ENCODE data around the gene FKBP8.
A peak's percentile ranks its signal among the peaks of the same experiment; 100 is the strongest.

FKBP8 gene

DNA sequence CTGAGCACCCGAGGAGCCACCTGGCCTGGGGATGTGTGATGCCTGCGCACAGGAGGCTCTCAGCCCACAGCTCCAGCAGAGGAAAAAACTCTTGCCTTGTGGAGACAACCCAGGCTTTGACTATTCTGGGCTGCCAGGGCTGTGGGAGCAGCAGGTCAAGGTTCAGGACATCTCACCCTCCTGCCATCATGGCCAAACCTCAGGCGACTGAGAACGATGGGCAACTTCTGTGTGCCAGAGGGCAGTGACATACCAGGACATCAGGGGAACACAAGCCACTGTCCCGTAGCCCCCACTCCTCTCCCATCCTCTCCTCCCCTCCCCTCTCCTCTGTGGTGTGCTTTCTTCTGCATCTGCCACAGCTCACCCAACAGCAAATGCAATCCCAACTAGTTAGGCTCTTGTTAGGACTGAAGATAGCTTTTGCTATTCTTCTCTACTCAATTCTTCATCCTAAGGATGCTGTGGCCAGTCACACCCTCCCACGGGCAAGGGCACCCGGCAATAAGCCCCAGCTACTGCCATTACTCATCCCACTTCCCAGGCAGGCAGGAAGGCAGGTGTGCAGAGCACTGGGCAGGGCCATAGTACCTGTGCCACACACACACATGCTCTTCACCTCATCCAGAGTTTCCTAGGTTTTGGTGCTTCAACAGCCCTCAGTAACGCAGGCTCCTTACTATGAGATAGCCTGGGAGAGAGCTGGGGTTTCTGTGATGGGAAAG lies 38.3 kb downstream of the FKBP8 start:
- no peak for FAIRE-seq
- no peak for DNase-seq (ENCODE audit: extremely low spot score, insufficient read length, low read depth)

DNA sequence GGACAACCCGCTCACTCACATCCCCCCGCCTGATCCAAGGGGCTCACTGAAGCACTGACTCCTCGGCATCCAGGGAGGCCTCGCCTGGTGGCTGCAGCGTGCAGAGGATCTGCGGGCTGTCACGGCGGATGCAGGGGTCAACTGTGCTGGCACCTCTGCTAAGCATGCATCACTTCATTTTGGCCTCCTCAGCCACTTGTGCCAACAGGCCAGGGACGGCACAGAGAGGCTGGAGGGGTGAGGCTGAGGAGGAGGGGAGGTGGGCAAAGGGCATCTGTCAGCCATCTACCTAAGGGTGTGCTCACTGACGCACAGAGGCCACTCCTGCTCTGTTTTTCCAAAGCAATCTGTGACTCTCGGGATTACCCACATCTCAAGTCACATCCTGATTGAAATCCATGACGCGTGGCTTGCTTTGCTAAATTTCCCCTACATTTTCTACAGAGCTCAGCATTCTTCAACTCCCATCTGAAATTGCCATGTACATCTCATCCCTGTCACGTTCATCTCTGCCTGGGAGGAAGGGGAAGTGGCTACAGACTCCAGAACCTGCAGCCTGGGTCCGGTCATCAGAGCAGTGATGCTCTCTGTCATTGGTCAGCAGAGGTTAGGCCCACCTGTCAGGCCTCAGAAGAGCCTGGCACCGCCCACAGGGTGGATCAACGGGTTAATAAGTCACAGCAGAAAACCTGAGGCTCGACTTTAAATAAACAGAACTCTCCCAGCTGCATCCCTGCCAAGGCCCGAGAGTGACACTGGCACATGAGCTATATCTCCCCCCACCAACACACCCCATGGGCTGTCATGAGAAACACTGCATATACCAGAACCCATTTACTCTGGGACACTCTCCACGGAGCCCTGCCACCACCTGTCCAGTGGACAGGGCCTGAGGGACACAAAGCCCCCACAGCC lies 39.1 kb downstream of the FKBP8 start:
- DNase-seq (ENCODE audit: extremely low spot score, insufficient read length, low read depth) (peak; percentile 75), FAIRE-seq (peak; percentile 93)

DNA sequence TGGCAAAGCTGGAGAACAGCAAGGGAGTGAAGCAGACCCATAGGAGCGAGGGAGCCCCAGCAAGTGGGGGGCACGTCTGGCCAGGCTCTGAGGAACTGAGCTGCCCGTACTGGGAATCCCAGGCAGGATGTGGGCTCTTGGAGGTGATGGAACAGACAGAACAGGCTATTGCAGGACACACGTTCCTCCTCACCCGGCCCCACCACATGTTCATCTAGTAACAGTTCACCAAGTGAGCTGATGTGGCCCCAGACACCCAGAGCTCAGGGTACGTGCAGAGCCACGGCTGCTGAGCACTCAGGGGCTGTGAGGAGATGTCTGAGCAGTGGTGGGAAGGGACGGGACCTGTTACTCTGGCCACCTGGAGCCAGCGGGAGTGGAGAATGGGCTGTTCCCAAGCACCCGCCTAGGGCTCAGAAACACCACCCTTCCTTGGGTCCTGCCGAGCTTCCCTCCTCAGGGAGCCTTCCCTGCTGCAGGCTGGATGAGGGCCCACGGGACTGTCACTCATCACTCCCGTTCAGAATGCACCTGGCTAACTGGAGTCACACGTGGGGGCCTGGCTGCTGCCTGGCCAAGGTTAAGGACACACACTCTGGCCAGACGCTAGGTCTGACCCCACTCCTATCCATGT lies 39.9 kb downstream of the FKBP8 start:
- FAIRE-seq = no peak

DNA sequence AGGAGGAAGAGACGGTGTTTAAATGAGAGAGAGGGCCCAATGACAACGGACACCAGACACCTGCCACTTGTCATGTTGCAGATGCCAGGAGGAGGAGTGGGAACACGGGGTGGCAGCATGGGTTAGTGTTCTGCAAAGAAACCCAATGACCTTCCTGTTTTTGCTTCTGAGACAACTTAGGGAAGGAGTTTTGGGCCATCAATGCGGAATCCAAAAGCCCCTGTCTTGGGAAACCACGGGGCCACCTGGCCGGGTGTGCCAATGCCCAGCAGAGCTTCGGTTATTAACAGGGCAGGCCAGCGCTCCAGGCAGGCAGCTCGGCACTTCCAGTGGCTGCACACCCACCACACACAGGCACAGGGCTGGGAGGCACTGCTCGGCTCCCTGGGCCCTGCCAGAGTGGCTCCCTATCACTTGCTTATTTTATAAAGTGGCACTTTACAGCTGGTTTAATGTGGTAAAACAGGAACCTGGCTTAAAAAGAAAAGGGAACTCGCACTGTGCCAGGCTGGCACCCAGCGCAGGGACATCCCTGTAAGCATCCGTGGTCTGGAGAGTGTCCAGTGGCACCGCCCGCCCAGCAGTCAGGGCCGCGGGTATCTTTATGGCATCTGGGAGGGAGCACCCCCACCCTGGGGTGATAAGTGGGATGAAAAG lies 40.6 kb downstream of the FKBP8 start:
- FAIRE-seq (no peak), DNase-seq (ENCODE audit: extremely low spot score, insufficient read length, low read depth) (no peak)

More for the DNA sequence above, 39.9 kb downstream of the FKBP8 start:
- no peak for DNase-seq (ENCODE audit: extremely low spot score, insufficient read length, low read depth)

DNA sequence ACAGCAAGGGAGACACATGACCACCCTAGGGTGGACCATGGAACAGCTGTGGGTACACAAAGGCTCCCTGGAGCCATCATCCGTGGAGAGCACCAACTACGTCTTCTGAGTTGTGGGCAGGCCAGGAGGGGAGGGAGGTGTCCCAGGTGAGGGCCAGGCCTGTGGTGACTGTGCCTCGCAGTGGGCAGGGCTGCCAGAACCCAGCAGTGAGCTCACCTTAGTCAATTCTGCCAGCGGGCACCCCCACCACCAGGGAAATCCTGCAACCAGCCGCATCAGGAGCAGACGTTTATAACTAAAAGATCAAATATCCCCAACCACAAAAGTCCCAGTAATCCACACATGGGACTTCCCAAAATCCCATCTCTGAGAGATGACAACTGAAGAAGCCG lies 41.1 kb downstream of the FKBP8 start:
- FAIRE-seq (no peak), DNase-seq (ENCODE audit: extremely low spot score, insufficient read length, low read depth) (no peak)

DNA sequence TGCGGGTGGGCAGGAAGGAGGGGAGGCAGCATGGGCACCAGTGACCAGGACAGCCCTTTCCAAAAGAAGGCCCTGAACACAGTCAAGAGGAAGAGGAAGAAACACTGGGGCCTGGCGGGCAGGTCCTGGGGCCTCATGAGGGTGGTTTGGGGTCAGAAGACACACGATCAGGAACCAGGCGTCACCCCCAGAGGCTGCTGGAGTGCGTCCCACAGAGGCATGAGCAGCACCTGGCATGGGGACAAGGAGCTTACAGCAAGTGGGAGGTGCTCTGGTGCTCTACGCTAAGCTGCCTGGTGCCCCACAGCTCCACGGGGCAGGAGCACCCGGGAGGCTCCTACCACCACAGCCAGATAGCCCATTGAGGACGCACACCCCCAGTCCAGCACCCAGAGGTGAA lies 41.5 kb downstream of the FKBP8 start:
- FAIRE-seq (no peak), DNase-seq (ENCODE audit: extremely low spot score, insufficient read length, low read depth) (no peak)

DNA sequence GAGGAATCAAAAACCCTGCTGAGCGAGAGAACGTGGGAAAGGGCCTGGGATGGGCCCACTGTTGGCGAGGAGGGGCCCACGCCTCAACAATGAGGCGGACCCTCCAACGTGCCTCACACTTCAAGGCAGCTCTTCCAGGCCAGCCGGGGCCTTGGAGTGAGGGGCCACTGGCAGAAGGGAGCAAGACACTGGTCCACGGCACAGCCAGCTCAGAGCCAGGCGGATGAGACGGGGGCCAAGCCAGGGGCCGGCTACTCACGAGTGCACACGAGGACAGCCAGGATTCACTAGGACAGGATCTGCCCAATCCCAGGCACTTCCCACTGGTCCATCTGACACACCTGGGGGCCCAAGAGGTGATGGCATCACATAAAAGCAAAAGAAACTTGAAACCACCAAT lies 42.0 kb downstream of the FKBP8 start:
- DNase-seq (ENCODE audit: extremely low spot score, insufficient read length, low read depth) (no peak), FAIRE-seq (no peak)

DNA sequence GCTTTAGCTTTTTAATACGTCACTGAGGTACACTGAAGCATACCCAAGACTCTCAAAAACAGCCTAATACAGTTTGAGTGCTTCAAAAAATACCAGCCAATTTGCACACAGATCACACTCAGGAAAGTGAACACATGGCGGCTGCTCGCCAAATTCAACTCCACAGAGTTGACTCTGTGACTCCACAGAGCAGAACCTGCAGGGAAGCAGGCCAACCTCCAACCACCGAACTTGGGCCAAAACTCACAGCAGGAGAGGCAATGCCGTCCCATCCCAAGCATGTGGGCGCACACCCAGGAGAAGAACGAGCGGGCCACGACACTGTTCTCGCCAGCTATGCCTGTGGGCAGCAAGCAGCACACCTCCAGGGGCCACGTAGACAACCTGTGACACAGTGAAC lies 42.6 kb downstream of the FKBP8 start:
- FAIRE-seq (no peak), DNase-seq (ENCODE audit: extremely low spot score, insufficient read length, low read depth) (no peak)

DNA sequence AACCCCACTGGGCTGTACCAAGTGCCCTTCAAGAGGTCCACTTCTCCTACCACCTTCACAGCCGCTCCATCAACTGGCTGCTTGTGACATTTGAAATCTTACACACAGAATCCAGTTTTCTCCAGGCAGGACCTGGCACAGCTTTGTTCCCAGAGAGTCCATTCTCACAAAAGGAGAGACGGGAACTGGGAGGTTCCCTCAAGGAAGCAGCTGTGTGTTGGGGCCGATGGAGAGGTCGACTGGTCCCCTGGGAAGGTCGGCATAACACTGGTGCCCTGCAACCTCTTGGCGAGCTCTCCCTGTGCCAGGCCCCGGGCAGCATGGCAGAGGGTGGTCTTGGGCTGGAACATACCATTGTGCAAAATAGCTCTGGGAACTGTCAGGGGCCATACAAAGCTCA lies 43.0 kb downstream of the FKBP8 start:
- FAIRE-seq (no peak), DNase-seq (ENCODE audit: extremely low spot score, insufficient read length, low read depth) (no peak)

DNA sequence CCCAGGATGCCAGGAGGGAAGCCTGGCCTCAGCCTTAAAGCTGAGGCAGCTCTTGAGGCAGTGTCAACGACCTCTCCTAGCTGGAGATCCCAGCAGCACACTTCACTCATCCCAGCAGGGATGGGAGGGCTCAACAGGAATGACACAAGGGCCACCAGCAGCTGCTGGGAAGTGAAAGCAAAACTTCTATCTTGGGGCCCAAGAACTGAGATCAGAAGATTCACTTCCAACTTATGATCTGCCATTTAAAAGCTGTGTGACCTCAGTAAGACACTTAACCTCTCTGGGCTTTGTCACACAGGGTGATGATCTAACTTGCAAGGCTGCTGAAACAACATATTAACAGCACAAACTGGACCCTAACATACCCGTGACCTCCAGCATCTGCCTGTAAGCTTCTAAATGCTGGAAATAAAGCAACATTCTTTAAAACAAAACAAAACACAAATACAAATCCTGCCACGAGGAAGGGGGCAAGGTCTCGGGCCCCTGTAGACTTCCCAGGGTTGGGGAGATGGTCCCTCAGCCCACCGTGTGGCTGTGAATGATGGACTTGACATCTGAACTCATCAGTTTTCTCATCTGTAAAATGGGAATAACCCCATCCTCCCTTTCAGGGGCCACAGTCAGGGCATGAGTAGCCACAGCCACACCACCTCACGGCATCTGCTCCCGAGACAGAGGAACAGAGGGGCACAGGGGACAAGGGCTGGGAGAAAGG lies 44.2 kb downstream of the FKBP8 start:
- DNase-seq (ENCODE audit: extremely low spot score, insufficient read length, low read depth) (no peak), FAIRE-seq (peak; percentile 26)

DNA sequence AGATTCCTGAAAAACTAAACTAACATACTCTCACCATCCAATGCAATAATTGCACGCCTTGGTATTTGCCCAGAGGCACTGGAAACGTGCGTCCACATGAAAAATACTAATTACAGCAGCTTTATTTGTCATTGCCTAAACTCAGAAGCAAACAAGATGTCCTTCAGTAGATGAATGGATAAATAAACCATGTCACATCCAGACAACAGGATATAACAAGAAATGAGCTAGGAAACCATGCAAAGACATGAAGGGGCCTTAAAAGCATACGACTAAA lies 46.5 kb downstream of the FKBP8 start:
- FAIRE-seq = peak; percentile 18

DNA sequence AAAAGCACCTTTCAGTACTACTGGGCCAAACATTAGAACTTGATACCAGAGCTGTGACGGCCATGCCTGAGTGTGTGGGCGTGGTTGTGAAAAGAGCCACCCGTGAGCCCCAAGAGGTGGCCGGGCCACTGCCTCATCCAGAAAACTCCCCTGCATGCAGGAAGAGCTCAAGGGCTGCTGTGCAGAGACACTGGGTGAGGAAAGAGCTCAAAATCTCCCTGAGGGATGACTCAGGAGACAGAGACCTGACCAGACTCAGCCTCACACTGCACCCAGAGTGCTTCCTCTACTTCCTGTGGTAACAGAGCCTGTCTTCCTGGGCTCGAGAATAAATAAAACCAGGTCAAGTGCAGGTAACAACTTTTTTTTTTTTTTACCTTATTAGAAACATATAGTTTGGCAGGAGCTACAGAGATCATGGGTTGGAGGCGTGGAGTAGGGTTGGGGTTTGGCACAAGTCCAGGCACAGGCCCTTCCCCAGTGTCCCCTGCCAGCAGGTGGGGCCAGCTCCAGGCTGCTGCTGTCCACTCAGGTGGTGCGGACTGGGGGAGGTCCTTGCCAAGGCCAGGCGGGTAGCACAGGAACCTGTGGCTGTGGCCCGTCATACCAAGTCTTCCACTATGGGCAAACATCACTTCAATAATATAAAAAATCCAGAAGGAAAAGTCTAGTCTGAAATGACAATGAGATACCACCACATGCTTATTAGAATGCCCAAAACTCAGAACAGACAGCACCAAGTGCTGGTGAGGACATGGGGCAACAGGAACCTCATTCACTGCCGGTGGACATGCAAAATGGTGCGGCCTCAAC lies 47.0 kb downstream of the FKBP8 start:
- DNase-seq (ENCODE audit: extremely low spot score, insufficient read length, low read depth) = no peak
- FAIRE-seq = peak; percentile 83

More for the DNA sequence above, 46.5 kb downstream of the FKBP8 start:
- DNase-seq (ENCODE audit: extremely low spot score, insufficient read length, low read depth) = no peak

DNA sequence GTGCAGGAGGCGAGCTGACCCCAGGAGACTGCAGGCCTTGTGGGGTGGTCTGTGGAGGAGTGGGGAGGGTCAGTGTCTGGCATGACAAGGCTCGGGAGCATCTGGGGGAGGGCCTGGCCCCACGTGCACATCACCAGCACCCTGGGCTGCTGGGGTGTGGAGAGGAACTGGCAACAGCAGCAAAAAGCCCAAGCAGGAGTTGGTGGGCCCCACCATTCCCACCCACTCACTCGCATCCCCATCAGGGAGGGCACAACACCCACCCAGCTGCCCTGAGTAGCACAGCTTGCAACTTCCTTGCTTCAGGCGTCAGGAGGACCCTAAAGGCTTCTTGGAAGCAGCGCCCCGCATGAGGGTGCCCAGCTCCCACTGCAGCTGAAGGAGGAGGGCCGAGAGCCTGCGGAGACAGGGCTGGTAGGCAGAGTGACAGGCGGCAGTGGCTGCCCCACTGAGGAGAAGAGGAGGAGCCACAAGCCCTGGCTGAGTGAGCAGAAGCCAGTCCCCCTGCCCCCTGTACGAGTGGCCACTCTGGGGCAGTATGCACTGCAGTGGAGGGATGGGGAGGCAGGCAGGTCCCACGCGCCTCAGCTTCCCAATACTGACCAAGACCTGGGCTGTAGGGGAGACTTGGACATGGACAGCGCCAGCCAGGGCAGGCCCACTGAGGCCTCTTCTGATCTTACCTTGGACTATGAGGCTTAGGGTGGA lies 48.0 kb downstream of the FKBP8 start:
- DNase-seq (ENCODE audit: extremely low spot score, insufficient read length, low read depth) = no peak
- no peak for FAIRE-seq

DNA sequence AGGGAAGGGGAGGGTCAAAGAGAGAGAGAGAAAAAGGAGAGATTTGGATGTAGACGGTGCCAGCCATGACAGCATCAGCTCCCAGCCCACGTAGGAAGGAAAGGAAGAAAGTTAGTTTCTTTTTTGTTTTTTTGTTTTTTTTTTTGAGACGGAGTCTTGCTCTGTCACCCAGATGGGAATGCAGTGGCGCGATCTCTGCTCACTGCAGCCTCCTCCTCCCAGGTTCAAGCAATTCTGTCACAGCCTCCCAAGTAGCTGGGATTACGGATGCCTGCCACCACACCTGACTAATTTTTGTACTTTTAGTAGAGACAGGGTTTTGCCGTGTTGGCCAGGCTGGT lies 49.1 kb downstream of the FKBP8 start:
- DNase-seq (ENCODE audit: extremely low spot score, insufficient read length, low read depth) (no peak), FAIRE-seq (no peak)

DNA sequence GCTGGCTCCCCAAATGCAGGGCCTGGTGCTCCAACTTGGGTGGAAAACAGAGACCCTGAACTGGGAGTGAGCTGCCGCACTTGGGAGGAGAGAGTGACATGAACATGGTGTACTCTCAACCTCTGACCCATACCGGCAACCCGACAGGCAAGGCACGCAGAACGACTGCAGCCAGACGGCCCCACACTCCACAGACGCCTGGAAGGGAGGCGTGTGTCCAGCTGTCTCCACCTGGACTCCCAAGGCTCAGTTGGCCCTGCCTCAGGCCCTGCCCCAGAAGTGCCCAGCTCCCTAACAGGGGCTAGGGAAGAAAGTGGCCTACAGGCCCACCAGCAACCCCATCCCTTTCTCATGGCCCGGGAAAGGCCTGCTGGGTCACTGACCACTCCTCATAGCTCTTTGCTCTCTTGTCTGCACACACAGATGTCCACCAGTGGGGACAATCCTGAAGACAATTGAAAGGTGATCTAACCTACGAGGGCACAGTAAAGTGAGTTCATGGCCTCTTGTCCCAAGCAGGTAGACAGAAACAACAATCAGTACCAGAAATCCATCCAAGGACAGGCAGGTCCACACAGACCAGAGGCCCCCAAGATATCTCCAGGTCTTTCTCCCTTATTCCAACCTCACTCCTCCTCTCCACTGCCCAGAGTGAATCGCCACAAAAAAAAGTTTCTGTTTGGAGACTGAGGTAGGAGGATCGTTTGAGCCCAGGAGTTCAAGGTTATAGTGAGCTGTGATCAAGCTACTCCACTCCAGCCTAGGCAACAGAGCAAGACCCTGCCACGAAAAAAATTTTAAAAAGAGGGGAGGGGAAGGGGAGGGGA lies 49.7 kb downstream of the FKBP8 start:
- DNase-seq (ENCODE audit: extremely low spot score, insufficient read length, low read depth) = no peak
- FAIRE-seq = no peak

DNA sequence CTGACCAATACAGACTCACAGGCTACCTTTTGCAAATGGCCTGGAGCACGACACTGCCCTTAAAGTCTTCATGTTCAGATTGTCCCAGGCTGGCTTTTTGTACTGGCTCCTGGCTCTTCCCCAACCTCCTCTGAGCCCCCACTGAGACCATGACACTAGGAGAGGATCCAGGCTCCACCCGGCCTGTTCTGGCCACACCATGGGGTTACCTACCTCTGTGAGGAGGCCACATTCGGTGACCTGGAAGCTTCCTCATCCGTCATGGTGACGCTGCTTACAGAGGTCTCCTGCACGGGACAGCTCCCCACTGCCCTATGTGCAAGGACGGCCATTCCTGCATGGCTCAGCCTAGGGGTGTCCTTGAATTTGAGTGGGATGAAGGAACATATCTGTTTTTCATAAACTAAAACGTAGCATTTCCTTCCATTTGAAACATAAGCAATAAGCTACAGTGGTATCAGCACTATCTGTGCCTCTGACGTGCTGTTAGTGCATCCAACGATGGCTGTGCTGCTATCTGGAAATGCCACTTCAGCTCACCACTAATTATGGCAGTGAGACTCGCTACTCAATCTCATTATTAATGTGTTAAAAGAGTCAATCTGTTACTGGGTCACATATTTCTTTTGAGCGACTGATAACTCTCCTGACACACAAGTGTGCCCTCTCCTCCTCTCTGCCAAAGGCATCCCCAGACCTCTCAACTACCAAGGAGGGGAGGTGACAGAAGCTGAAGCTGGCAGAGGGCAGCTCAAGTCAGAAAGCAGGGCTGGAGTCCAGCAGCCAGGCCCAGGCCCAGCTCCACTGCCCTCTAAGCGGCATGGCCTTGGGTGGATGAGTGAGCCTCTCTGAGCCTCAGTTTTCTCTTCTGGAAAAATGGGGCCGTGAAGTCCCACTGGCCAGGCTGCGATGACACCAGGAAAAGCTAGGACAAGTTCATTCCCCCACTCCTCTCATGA lies 51.1 kb downstream of the FKBP8 start:
- no peak for FAIRE-seq
- no peak for DNase-seq (ENCODE audit: extremely low spot score, insufficient read length, low read depth)

DNA sequence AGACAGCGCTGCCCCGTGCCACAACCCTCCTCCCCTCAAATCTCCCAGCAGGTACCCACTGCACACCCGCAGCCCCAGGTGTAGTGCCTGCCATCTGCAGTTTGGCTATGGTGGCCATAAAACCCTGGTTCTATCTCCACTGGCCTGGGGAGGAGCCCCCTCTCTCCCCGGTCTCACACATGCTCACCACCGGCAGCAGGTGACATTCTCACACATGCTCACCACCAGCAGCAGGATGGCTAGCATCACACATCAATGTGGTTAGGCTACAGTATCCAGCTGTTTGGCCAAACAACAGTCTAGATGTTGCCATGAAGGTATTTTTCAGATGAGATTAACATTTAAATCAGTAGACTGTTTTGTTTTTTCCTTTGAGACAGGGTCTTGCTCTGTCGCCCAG lies 52.6 kb downstream of the FKBP8 start:
- FAIRE-seq (no peak), DNase-seq (ENCODE audit: extremely low spot score, insufficient read length, low read depth) (no peak)
